ENCODE data around the gene CDKAL1.
A peak's percentile ranks its signal among the peaks of the same experiment; 100 is the strongest.

CDKAL1 gene

DNA sequence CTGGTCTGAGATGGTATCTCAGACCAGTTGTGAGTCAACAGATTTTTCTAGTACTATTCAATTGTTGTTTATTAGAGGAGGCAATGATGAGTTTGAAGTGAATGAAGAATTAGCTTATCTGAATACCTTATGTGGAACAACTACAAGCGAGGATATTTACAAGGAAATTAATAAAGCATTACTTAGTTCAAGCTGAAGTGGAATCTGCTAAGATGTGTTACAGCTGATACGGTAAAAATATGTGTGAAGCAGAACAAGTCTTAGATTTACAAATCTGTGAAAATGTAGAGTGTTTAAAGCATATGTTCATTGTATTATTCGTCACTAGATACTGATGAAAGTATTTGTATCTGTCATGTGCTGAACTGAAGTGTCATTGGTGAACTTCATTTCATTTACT, 272.4 kb downstream of the CDKAL1 start:
- in situ Hi-C loops (cut with HindIII; ENCODE audit: low pct_ligation_motif_present, low sequenced_read_pairs): no loop called here
- Histone ChIP-seq H3K36me3 (replicated peaks) (peaks cover 2% of the 10 kb centered on the region), H3K27ac (no peak overlapping the region), H3K4me3 (ENCODE audit: low read depth, low read length) (no peak overlapping the region), H3K27me3 (replicated peaks) (no peaks in the 10 kb centered on the region)
- TF ChIP-seq, protein P1, sequence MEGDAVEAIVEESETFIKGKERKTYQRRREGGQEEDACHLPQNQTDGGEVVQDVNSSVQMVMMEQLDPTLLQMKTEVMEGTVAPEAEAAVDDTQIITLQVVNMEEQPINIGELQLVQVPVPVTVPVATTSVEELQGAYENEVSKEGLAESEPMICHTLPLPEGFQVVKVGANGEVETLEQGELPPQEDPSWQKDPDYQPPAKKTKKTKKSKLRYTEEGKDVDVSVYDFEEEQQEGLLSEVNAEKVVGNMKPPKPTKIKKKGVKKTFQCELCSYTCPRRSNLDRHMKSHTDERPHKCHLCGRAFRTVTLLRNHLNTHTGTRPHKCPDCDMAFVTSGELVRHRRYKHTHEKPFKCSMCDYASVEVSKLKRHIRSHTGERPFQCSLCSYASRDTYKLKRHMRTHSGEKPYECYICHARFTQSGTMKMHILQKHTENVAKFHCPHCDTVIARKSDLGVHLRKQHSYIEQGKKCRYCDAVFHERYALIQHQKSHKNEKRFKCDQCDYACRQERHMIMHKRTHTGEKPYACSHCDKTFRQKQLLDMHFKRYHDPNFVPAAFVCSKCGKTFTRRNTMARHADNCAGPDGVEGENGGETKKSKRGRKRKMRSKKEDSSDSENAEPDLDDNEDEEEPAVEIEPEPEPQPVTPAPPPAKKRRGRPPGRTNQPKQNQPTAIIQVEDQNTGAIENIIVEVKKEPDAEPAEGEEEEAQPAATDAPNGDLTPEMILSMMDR (IDR thresholded peaks at IDR 0.05; ENCODE audit: low read depth, low read length, missing control alignments): no peak
- no peak for DNase-seq

DNA sequence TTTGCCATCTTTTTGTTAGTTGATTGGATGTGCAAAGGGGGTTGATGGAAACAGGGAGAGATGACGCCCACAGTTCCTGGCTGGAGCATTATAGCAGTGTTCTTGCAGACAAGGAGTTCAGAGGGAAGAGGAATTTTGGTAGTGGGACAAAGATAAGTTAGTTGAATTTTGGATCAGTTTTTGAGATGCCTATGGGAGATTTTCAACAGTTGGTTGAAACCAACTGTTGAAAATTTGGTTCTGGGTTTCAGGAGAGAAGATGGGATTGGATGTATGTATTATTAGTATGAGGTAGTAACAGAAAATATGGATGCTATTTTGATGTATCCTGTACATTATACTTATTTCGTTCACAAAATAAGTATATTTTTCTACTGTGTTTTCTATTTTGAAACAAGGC, 274.2 kb downstream of the CDKAL1 start:
- Histone ChIP-seq H3K36me3 (replicated peaks) (peaks cover 2% of the 10 kb centered on the region), H3K27ac (no peak overlapping the region), H3K4me3 (ENCODE audit: low read depth, low read length) (no peak overlapping the region), H3K27me3 (replicated peaks) (no peaks in the 10 kb centered on the region)
- in situ Hi-C loops (cut with HindIII; ENCODE audit: low pct_ligation_motif_present, low sequenced_read_pairs): no loop called here
- DNase-seq: no peak
- TF ChIP-seq, protein P1 (IDR thresholded peaks at IDR 0.05; ENCODE audit: low read depth, low read length, missing control alignments): no peak

DNA sequence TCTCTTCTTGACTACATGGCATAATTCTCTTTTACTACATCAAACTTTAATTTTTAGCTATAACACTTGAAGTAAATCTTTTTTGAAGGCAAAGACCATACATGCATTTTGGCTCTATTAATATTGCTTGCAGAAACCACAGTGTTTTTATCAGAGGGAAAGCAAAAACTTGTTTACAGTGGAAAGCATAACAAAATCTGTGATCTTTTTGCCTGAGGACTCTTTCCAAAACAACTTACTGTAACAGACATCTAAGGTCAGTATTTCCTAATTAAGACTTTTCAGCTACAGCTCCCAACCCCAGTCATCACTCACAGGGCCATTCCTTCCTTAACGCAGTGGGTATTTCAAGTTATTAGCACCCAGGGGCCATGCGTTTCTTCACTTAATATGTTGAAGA, 274.7 kb downstream of the CDKAL1 start:
- Histone ChIP-seq H3K36me3 (replicated peaks) (peaks cover 2% of the 10 kb centered on the region), H3K27ac (no peak overlapping the region), H3K4me3 (ENCODE audit: low read depth, low read length) (no peak overlapping the region), H3K27me3 (replicated peaks) (no peaks in the 10 kb centered on the region)
- TF ChIP-seq, protein P1 (IDR thresholded peaks at IDR 0.05; ENCODE audit: low read depth, low read length, missing control alignments): no peak
- DNase-seq: no peak
- in situ Hi-C loops (cut with HindIII; ENCODE audit: low pct_ligation_motif_present, low sequenced_read_pairs): no loop called here

DNA sequence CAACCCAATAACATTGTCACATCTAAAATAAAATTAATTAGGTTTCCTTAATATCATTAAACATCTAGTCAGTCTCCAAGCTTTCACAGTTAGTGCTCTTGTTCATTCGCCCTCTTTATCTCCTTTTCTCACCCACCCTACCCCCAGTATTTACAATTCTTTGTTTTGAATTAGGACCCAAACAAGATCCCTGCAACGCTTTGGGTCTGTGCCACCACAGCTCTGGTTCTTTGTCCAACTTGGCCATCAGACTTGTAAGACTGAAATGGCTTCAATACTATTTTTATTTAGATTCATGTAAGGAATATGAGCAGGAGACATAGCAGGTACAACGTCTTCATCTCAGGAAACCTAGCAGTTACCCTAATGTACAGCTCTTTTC, 276.5 kb downstream of the CDKAL1 start:
- peak overlapping the region; percentile 99 for H3K27ac ChIP-seq
- H3K4me3 ChIP-seq (ENCODE audit: low read depth, low read length): no peak overlapping the region
- no peak for DNase-seq
- no peaks in the 10 kb centered on the region for H3K27me3 ChIP-seq (replicated peaks)
- in situ Hi-C loops (cut with HindIII; ENCODE audit: low pct_ligation_motif_present, low sequenced_read_pairs): no loop called here
- TF ChIP-seq, protein P1 (IDR thresholded peaks at IDR 0.05; ENCODE audit: low read depth, low read length, missing control alignments): no peak
- H3K36me3 ChIP-seq (replicated peaks): peaks cover 2% of the 10 kb centered on the region

DNA sequence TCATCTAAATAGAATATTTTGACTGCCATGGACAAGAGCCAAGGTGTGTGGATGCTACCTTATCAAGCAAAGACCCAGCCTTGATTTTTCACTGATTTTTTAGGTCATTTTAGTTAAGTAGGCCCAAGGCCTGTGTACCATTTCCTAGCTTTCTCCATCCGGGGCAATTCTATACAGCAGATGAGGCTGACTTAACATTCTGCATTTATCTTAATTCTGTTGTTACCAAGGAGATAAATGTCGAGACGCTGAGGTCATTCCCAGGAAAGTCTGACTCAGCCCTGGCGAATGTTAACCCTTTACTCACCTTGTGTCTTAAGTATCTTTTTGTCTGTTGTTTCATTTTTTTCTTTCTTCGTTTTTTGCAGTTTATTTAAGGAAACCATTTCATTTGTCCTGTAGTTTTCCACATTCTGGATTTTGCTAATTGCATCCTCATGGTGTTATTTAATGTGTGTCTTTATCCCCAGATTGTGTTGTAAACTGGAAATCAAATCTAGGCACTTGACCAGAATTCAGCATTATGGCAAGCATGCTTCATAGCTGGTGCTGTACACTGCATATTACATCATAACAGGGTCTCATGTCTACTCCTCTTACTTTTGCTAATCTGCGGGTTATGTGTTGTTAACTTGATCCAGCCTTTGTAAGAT, 277.0 kb downstream of the CDKAL1 start:
- DNase-seq: peak; percentile 99
- TF ChIP-seq, protein P1 (IDR thresholded peaks at IDR 0.05; ENCODE audit: low read depth, low read length, missing control alignments): no peak

DNA sequence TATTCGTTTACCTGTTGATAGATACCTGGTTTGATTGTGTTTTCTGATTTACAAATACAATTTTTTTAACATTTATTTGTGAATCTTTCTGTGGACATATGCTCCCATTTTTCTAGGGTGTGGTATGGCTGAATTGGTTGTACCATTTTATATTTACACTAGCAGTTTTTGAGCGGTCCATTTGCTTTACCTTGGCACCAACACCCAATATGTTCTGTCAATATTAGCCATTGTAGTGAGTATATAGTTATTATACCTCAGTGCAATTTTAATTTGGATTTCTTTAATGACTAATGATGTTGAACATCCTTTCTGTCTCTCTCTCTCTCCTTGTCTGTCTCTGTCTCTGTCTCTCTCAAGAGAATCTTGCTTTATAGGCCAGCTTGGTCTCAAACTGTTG, 278.5 kb downstream of the CDKAL1 start:
- TF ChIP-seq, protein P1 (IDR thresholded peaks at IDR 0.05; ENCODE audit: low read depth, low read length, missing control alignments): no peak
- H3K4me3 ChIP-seq (ENCODE audit: low read depth, low read length): no peak overlapping the region
- no peaks in the 10 kb centered on the region for H3K27me3 ChIP-seq (replicated peaks)
- in situ Hi-C loops (cut with HindIII; ENCODE audit: low pct_ligation_motif_present, low sequenced_read_pairs): no loop called here
- H3K27ac ChIP-seq: no peak overlapping the region
- H3K36me3 ChIP-seq (replicated peaks): peaks cover 2% of the 10 kb centered on the region
- DNase-seq: no peak

More for the DNA sequence above, 277.0 kb downstream of the CDKAL1 start:
- peak overlapping the region; percentile 99 for H3K27ac ChIP-seq
- H3K36me3 ChIP-seq (replicated peaks): peaks cover 2% of the 10 kb centered on the region
- no peaks in the 10 kb centered on the region for H3K27me3 ChIP-seq (replicated peaks)
- H3K4me3 ChIP-seq (ENCODE audit: low read depth, low read length): no peak overlapping the region
- in situ Hi-C loops (cut with HindIII; ENCODE audit: low pct_ligation_motif_present, low sequenced_read_pairs): no loop called here

Measured in brain microvascular endothelial cell (primary cell).